NB4 (cell line): Measurements from ENCODE around the gene AUTS2.

Experiments used
- CTCF ChIP-seq: IDR thresholded peaks from one replicate; pipeline ENCODE4 v1.5.1; 2012; ENCODE audit warnings: low read depth, low read length
- MAX ChIP-seq: IDR thresholded peaks from 2 replicates; pipeline ENCODE4 v1.6.1; 2011; ENCODE audit warnings: low read depth, low read length
- MYC ChIP-seq: IDR thresholded peaks from 2 replicates; pipeline ENCODE4 v1.6.1; 2011; ENCODE audit warnings: low read depth, low read length
- POLR2A ChIP-seq: IDR thresholded peaks from 2 replicates; pipeline ENCODE4 v1.6.1; 2011; ENCODE audit warnings: mild to moderate bottlenecking; ENCODE audit not compliant: insufficient read length; ENCODE audit errors: extremely low read depth

GRCh38 chr7:70257921-70258320 is 659.6 kb downstream of the AUTS2 start:
- no peak for TF ChIP-seq CTCF
- TF ChIP-seq POLR2A, result no peak
- TF ChIP-seq MYC, result no peak
- TF ChIP-seq MAX, result no peak
